Measurements from ENCODE around the gene ALDH1B1. TPM values are rescaled to one million over a fixed set of nuclear protein-coding genes. Genes with fewer than 3 reads are reported as not detected.

Gene ALDH1B1
- total and polyA plus RNA-seq, 5 donors from 2014 or later = 1.7 to 11.8 (median 9.0) TPM

- no peak overlapping the region for H3K27ac Mint-ChIP-seq
- H3K27me3 Mint-ChIP-seq = peaks cover 17% of the 10 kb centered on the region
- H3K36me3 Mint-ChIP-seq = no peaks in the 10 kb centered on the region
- Histone ChIP-seq H3K27ac (ENCODE audit: insufficient read depth, low read length, poor library complexity, severe bottlenecking) (no peak overlapping the region), H3K36me3 (ENCODE audit: control insufficient read depth, insufficient read depth, low read length) (no peaks in the 10 kb centered on the region), H3K9me3 (ENCODE audit: control insufficient read depth in 2 of 2, low read length in 2 of 2) (no peaks in the 10 kb centered on the region), H3K27me3 (ENCODE audit: control insufficient read depth, insufficient read depth, low read length) (peaks cover 2% of the 10 kb centered on the region), H3K4me1 (ENCODE audit: control insufficient read depth, insufficient read depth, low read length, poor library complexity, severe bottlenecking) (no peaks in the 10 kb centered on the region), H3K4me3 (ENCODE audit: low read depth, low read length) (no peak overlapping the region)
- DNase-seq (no peak), ATAC-seq (ENCODE audit: low read depth in 2 of 2) (no peak)
- peaks cover 0 to 4% (median 3%) of the 10 kb centered on the region in 4 donors for H3K4me1 Mint-ChIP-seq
- H3K4me3 Mint-ChIP-seq = no peak overlapping the region
- H3K9me3 Mint-ChIP-seq = peaks cover 0 to 1% (median 0%) of the 10 kb centered on the region in 7 donors
These were observed 24.6 kb upstream of the ALDH1B1 start for GRCh38 chr9:38367898-38368297.

DNA sequence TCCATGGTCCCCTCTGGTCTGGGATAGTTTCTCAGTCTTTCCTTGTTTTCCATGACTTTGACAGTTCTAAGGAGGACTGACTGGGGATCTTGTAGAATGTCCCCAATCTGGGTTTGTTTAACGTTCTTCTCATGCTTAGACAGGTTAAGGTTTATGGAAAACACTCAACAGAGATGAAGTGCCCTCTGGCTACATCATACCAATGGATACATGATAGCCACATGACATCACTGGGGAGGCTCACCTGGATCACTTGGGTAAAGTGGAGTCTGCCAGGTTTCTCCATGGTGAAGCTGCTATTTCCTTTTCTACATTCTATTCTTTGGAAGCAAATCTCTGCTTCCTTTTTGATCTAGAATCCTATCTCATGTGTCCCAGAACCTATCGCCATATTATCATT is 23.8 kb upstream of the ALDH1B1 start:
- no peaks in the 10 kb centered on the region for H3K4me1 Mint-ChIP-seq
- Histone ChIP-seq H3K9me3 (ENCODE audit: control insufficient read depth in 2 of 2, low read length in 2 of 2) (no peaks in the 10 kb centered on the region), H3K27me3 (ENCODE audit: control insufficient read depth, insufficient read depth, low read length) (peaks cover 2% of the 10 kb centered on the region), H3K36me3 (ENCODE audit: control insufficient read depth, insufficient read depth, low read length) (no peaks in the 10 kb centered on the region), H3K4me3 (ENCODE audit: low read depth, low read length) (no peak overlapping the region), H3K27ac (ENCODE audit: insufficient read depth, low read length, poor library complexity, severe bottlenecking) (no peak overlapping the region), H3K4me1 (ENCODE audit: control insufficient read depth, insufficient read depth, low read length, poor library complexity, severe bottlenecking) (no peaks in the 10 kb centered on the region)
- H3K27me3 Mint-ChIP-seq = peaks cover 13% of the 10 kb centered on the region
- H3K27ac Mint-ChIP-seq = no peak overlapping the region
- no peak overlapping the region for H3K4me3 Mint-ChIP-seq
- no peak for ATAC-seq (ENCODE audit: low read depth in 2 of 2)
- H3K36me3 Mint-ChIP-seq = no peaks in the 10 kb centered on the region
- peaks cover 0 to 1% (median 0%) of the 10 kb centered on the region in 7 donors for H3K9me3 Mint-ChIP-seq
- DNase-seq = no peak

DNA sequence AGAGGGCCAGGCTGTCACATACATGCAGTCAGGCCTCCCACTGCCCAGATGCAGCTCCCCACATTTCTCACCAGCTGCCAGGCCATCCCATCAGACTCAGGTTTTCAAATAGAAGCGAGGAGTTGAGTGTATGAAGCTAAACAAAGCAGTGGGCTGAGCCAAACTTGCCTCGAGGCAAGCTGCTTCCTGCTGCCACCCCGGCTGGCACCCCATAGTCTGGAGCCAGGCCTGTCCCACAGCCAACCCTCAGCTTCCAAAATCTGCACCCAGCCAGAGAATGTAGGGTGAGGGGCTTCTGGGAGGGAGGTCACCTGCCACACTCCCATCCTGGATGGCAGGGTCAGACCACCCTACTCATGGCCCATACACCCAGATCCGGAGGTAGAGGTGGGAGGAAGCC is 22.3 kb upstream of the ALDH1B1 start:
- no peak overlapping the region for H3K27ac Mint-ChIP-seq
- H3K9me3 ChIP-seq (ENCODE audit: control insufficient read depth in 2 of 2, low read length in 2 of 2) = no peaks in the 10 kb centered on the region
- H3K4me1 ChIP-seq (ENCODE audit: control insufficient read depth, insufficient read depth, low read length, poor library complexity, severe bottlenecking) = no peaks in the 10 kb centered on the region
- no peak overlapping the region for H3K4me3 Mint-ChIP-seq
- H3K9me3 Mint-ChIP-seq = peaks cover 0 to 1% (median 0%) of the 10 kb centered on the region in 7 donors
- no peaks in the 10 kb centered on the region for H3K36me3 Mint-ChIP-seq
- H3K4me1 Mint-ChIP-seq = no peaks in the 10 kb centered on the region
- H3K4me3 ChIP-seq (ENCODE audit: low read depth, low read length) = no peak overlapping the region
- no peak for DNase-seq
- peaks cover 2% of the 10 kb centered on the region for H3K27me3 ChIP-seq (ENCODE audit: control insufficient read depth, insufficient read depth, low read length)
- H3K36me3 ChIP-seq (ENCODE audit: control insufficient read depth, insufficient read depth, low read length) = no peaks in the 10 kb centered on the region
- H3K27ac ChIP-seq (ENCODE audit: insufficient read depth, low read length, poor library complexity, severe bottlenecking) = no peak overlapping the region
- ATAC-seq (ENCODE audit: low read depth in 2 of 2) = no peak
- peaks cover 13% of the 10 kb centered on the region for H3K27me3 Mint-ChIP-seq

GRCh38 chr9:38371495-38371894 is 21.0 kb upstream of the ALDH1B1 start:
- Mint-ChIP-seq H3K27ac (no peak overlapping the region), H3K4me1 (no peaks in the 10 kb centered on the region), H3K27me3 (peaks cover 13% of the 10 kb centered on the region), H3K9me3 (peaks cover 0 to 1% (median 0%) of the 10 kb centered on the region in 7 donors), H3K4me3 (no peak overlapping the region), H3K36me3 (no peaks in the 10 kb centered on the region)
- no peak overlapping the region for H3K4me3 ChIP-seq (ENCODE audit: low read depth, low read length)
- no peaks in the 10 kb centered on the region for H3K4me1 ChIP-seq (ENCODE audit: control insufficient read depth, insufficient read depth, low read length, poor library complexity, severe bottlenecking)
- no peak for ATAC-seq (ENCODE audit: low read depth in 2 of 2)
- no peaks in the 10 kb centered on the region for H3K36me3 ChIP-seq (ENCODE audit: control insufficient read depth, insufficient read depth, low read length)
- H3K9me3 ChIP-seq (ENCODE audit: control insufficient read depth in 2 of 2, low read length in 2 of 2) = no peaks in the 10 kb centered on the region
- H3K27ac ChIP-seq (ENCODE audit: insufficient read depth, low read length, poor library complexity, severe bottlenecking) = no peak overlapping the region
- peak in 2 of 3 donors; percentile 23 to 37 for DNase-seq
- peaks cover 2% of the 10 kb centered on the region for H3K27me3 ChIP-seq (ENCODE audit: control insufficient read depth, insufficient read depth, low read length)

GRCh38 chr9:38372762-38373619 is 19.5 kb upstream of the ALDH1B1 start:
- Mint-ChIP-seq H3K4me1 (no peaks in the 10 kb centered on the region), H3K4me3 (no peak overlapping the region), H3K9me3 (peaks cover 0 to 1% (median 0%) of the 10 kb centered on the region in 7 donors), H3K27ac (no peak overlapping the region), H3K27me3 (peaks cover 13% of the 10 kb centered on the region), H3K36me3 (no peaks in the 10 kb centered on the region)
- no peak overlapping the region for H3K4me3 ChIP-seq (ENCODE audit: low read depth, low read length)
- H3K36me3 ChIP-seq (ENCODE audit: control insufficient read depth, insufficient read depth, low read length) = no peaks in the 10 kb centered on the region
- no peaks in the 10 kb centered on the region for H3K4me1 ChIP-seq (ENCODE audit: control insufficient read depth, insufficient read depth, low read length, poor library complexity, severe bottlenecking)
- H3K27me3 ChIP-seq (ENCODE audit: control insufficient read depth, insufficient read depth, low read length) = peaks cover 2% of the 10 kb centered on the region
- no peaks in the 10 kb centered on the region for H3K9me3 ChIP-seq (ENCODE audit: control insufficient read depth in 2 of 2, low read length in 2 of 2)
- ATAC-seq (ENCODE audit: low read depth in 2 of 2) = no peak
- DNase-seq = no peak
- no peak overlapping the region for H3K27ac ChIP-seq (ENCODE audit: insufficient read depth, low read length, poor library complexity, severe bottlenecking)

DNA sequence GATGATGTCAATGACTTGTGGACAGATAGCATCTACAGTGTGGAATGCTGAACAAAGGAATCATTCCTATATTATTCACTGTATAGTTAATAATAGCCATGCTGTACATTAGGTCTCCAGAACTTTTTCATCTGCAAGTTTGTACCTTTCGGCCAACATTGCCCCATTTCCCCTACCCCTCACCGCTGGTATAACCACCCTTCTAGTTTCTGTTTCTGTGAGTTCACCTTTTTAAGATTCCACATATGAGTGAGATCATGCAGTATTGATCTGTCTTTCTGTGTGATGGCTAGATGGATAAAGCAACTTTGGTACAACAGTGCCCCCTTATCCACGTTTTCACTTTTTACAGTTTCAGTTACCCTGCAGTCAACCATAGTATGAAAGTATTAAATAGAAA is 18.8 kb upstream of the ALDH1B1 start:
- H3K36me3 ChIP-seq (ENCODE audit: control insufficient read depth, insufficient read depth, low read length) = no peaks in the 10 kb centered on the region
- Mint-ChIP-seq H3K27ac (no peak overlapping the region), H3K4me1 (no peaks in the 10 kb centered on the region), H3K27me3 (peaks cover 13% of the 10 kb centered on the region), H3K4me3 (no peak overlapping the region), H3K9me3 (peaks cover 0 to 1% (median 0%) of the 10 kb centered on the region in 7 donors), H3K36me3 (no peaks in the 10 kb centered on the region)
- no peak for ATAC-seq (ENCODE audit: low read depth in 2 of 2)
- H3K9me3 ChIP-seq (ENCODE audit: control insufficient read depth in 2 of 2, low read length in 2 of 2) = no peaks in the 10 kb centered on the region
- H3K27ac ChIP-seq (ENCODE audit: insufficient read depth, low read length, poor library complexity, severe bottlenecking) = no peak overlapping the region
- H3K4me1 ChIP-seq (ENCODE audit: control insufficient read depth, insufficient read depth, low read length, poor library complexity, severe bottlenecking) = no peaks in the 10 kb centered on the region
- H3K4me3 ChIP-seq (ENCODE audit: low read depth, low read length) = no peak overlapping the region
- H3K27me3 ChIP-seq (ENCODE audit: control insufficient read depth, insufficient read depth, low read length) = peaks cover 2% of the 10 kb centered on the region
- DNase-seq = no peak

DNA sequence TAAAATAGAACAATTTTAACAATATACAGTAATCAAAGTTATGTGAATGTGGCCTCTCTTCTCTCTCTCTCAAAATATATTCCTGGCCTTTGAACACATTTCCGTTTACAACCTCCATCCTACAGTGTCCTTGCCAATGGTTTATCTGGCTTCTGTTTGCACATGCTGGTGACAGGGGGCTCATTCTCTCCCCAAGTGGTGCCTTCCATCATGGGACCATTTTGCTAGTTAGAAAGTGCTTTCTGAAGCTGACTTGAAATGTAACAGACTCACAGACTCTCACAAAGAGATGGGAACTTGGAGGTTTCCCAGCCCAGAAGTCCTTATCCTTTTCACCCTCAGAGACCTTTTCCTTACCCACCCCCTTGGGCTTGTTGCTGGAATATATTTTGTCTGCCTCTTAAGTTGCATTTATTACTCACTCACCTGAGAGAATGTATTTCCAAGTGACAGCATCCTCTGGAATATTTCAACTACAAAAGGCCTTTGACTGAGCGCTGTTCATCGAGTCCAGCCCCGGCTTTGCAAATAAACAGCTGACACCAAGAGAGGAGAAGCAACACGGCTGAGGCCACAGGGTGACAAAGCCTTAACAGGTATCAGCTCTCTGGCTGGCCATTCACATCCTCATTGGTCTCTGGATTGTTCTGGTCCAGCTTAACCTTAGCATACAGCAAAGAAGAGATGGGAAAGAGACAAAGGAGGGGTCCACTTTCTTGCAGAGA is 17.5 kb upstream of the ALDH1B1 start:
- no peak overlapping the region for H3K27ac Mint-ChIP-seq
- Histone ChIP-seq H3K4me3 (ENCODE audit: low read depth, low read length) (no peak overlapping the region), H3K27me3 (ENCODE audit: control insufficient read depth, insufficient read depth, low read length) (peaks cover 2% of the 10 kb centered on the region), H3K4me1 (ENCODE audit: control insufficient read depth, insufficient read depth, low read length, poor library complexity, severe bottlenecking) (no peaks in the 10 kb centered on the region), H3K27ac (ENCODE audit: insufficient read depth, low read length, poor library complexity, severe bottlenecking) (no peak overlapping the region), H3K9me3 (ENCODE audit: control insufficient read depth in 2 of 2, low read length in 2 of 2) (no peaks in the 10 kb centered on the region), H3K36me3 (ENCODE audit: control insufficient read depth, insufficient read depth, low read length) (no peaks in the 10 kb centered on the region)
- no peak overlapping the region for H3K4me3 Mint-ChIP-seq
- H3K9me3 Mint-ChIP-seq = no peaks in the 10 kb centered on the region
- DNase-seq = no peak
- peaks cover 5% of the 10 kb centered on the region for H3K27me3 Mint-ChIP-seq
- H3K36me3 Mint-ChIP-seq = no peaks in the 10 kb centered on the region
- H3K4me1 Mint-ChIP-seq = no peaks in the 10 kb centered on the region
- no peak for ATAC-seq (ENCODE audit: low read depth in 2 of 2)
